GM21447 (cell line): ENCODE measurements around the gene MRPL23.
"Not testable (repeated sequence)": the region's sequence is repeated elsewhere in the genome, so short reads cannot be mapped to it uniquely, and the experiment has no call there.

Experiments
- ATAC-seq: cut with Tn5 transposase; IDR thresholded peaks from one replicate; pipeline ENCODE4 v1.9.1; 2021; ENCODE audit not compliant: unreplicated experiment

The MRPL23 gene

GRCh38 chr11:1932681-1933080 lies 14.5 kb upstream of the MRPL23 start:
- no peak for ATAC-seq

GRCh38 chr11:1933416-1934334 lies 13.5 kb upstream of the MRPL23 start:
- no peak for ATAC-seq

GRCh38 chr11:1934335-1935155 lies 12.6 kb upstream of the MRPL23 start:
- ATAC-seq = no peak

- no peak for ATAC-seq
Measured at GRCh38 chr11:1935156-1936071, 11.7 kb upstream of the MRPL23 start.

GRCh38 chr11:1936072-1936780 lies 10.9 kb upstream of the MRPL23 start:
- no peak for ATAC-seq

DNA sequence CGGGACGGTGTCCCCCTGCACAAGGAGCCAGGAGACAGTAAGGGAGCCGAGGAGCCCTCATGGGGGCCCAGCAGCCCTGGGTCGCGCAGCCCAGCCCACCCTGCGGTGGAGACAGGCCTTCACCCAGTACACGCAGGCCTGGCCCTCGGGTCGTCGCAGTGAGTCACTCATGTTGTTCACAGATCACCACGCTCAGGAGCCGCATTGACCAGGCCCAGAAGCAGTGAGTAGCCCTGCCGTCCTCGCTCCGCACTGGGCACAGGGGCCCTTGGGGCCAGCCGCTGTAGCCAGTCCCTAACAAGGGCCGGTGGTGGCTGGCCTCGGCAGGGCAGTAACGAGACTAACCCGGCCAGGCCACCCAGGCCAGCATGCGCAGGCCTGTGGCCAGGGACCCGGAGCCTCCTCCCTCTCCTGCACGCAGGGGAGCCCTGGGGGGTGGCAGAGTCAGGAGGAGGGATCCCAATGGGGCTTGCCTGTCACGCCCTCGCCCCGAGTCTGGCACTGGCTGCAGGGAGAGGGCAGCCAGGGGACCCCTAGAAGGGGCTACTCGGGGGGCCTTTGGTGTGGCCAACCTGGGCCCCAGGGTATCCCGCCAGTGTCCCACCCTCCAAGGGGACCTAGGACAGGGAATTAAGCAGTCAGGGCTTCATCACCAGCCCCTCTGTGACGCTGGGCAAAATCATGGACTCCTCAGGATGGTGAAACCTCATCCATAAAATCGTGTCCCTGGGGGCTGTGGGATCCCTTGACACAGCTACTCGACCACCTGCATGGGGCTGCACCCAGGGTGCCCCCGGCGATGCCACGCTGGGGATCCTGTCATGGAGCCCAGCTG lies 10.1 kb upstream of the MRPL23 start:
- no peak for ATAC-seq

GRCh38 chr11:1937616-1938342 lies 9.4 kb upstream of the MRPL23 start:
- no peak for ATAC-seq

DNA sequence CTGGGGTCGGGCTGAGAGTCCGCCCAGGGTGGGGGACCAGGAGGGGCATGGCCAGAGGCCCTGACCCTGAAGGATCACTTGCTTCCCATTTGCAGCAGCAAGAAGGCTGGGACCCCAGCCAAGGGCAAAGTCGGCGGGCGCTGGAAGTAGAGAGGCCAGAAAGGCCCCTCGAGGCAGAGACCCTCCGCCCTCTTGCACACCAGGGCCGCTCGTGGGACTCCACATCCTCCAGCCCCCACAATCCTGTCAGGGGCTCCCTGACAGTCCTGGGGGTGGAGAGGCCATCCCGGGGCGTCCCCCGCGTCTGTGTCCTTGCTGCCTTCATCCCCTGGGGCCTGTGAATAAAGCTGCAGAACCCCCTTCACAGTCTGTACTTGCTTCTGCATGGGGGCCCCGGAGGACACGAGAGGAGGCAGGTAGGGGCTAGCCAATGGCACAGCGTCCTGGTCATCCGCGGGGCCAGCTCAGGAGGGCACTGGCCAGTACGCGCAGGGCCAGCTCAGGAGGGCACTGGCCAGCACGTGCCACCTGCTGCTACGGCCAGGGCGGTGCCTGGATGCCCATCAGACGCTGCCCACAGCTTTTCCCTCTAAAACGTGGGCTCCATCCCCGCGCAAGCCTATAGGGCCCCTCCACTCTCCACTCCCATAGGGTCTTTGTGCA lies 8.7 kb upstream of the MRPL23 start:
- ATAC-seq = no peak

GRCh38 chr11:1939006-1939625 lies 8.0 kb upstream of the MRPL23 start:
- ATAC-seq = no peak

DNA sequence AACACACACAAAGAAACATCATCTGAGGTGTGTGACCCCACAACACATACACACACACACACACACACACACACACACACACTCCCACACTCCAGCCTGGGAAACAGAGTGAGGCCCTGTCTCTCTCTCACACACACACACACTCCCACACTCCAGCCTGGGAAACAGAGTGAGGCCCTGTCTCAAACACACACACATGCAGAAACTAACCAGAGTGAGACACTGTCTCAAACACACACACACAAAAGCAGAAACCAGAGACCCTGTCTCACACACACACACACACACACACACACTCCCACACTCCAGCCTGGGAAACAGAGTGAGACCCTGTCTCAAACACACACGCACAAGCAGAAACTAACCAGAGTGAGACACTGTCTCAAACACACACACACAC lies 7.3 kb upstream of the MRPL23 start:
- not testable (repeated sequence) for ATAC-seq

GRCh38 chr11:1942558-1943260 lies 4.4 kb upstream of the MRPL23 start:
- ATAC-seq = no peak

DNA sequence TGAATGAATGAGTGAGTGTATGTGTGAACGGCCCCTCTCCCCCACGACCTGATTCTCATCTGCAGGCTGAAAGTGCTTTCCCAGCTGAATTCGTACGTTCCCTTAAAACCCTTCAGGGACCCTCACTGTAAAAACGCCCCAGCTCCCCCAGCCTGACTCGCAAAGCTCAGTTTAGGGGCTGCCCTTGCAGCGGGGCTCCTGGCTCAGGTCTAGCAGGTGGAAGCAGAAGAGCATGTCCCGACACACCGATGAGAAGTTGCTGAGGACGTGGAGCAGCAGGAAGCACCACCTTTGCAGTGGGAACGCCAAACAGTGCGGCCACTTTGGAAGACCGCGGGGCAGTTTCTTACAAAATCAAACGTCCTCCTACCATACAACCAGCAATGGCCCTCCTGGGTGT lies 3.6 kb upstream of the MRPL23 start:
- ATAC-seq = no peak

- no peak for ATAC-seq
Measured at GRCh38 chr11:1943977-1944376, 3.2 kb upstream of the MRPL23 start.

DNA sequence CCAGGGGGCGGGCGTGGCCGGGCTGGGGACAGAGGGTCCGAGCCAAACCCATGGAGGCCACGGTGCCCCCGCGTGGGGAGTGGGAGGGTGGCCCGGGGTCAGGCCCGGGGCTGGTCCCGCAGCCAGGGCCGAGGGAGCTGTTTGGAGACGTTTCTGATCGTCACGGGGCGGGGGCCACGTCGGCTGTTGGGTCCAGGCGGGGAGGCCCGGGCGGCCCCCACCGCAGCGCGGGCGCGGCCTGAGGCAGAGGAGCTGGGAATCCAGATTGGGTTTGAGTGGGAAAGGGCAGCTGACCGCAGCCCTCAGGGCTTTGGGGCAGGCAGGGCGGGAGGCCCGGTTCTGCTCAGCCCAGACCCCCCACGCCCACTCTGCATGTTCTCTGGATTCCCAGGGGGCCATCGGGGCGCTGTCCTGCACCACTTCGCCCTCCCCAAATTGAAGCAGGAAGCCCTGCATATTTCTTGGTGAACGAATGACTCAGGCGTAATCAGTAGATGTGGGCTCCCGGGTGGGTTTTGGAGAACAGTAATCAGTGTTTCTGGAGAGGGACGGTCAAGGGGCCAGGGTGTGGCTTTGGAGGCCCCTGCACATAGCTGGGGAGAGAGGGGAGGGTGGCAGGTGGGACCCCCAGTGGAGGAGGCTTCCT lies 583 bp downstream of the MRPL23 start:
- ATAC-seq = peak; percentile 34

GRCh38 chr11:1948389-1948788 lies 1.3 kb downstream of the MRPL23 start:
- ATAC-seq = no peak

GRCh38 chr11:1949302-1949701 lies 2.2 kb downstream of the MRPL23 start:
- ATAC-seq = no peak

GRCh38 chr11:1949922-1950321 lies 2.8 kb downstream of the MRPL23 start:
- ATAC-seq = no peak
